Measurements from ENCODE around the gene SLCO1B3. TPM values are rescaled to one million over a fixed set of nuclear protein-coding genes. Genes with fewer than 3 reads are reported as not detected.

The SLCO1B3 gene
- total RNA-seq, 1 donor from 2014 or later, result under 0.01 TPM

- no peak overlapping the region for H3K27ac ChIP-seq (ENCODE audit: low read depth, low read length)
- H3K27me3 ChIP-seq (ENCODE audit: control insufficient read depth in 3 of 3, insufficient read depth in 3 of 3, low read length in 3 of 3), result no peaks in the 10 kb centered on the region
- H3K9me3 ChIP-seq (ENCODE audit: control insufficient read depth in 3 of 3, low read length in 3 of 3), result no peaks in the 10 kb centered on the region
- no peak overlapping the region for H3K9ac ChIP-seq (ENCODE audit: low read depth in 1 of 3, low read length in 3 of 3)
- H3K4me3 ChIP-seq (ENCODE audit: low read length in 3 of 3), result no peak overlapping the region
- H3K36me3 ChIP-seq (ENCODE audit: control insufficient read depth in 3 of 3, insufficient read depth in 3 of 3, low read length in 3 of 3), result no peaks in the 10 kb centered on the region
- no peaks in the 10 kb centered on the region for H3K4me1 ChIP-seq (ENCODE audit: control insufficient read depth in 3 of 3, insufficient read depth in 3 of 3, low read length in 3 of 3)
Measured at GRCh38 chr12:20807192-20808080, 3.1 kb upstream of the SLCO1B3 start.

GRCh38 chr12:20808521-20808920 is 2.0 kb upstream of the SLCO1B3 start:
- Histone ChIP-seq H3K27me3 (ENCODE audit: control insufficient read depth in 3 of 3, insufficient read depth in 3 of 3, low read length in 3 of 3) (no peaks in the 10 kb centered on the region), H3K9ac (ENCODE audit: low read depth in 1 of 3, low read length in 3 of 3) (no peak overlapping the region)

GRCh38 chr12:20815574-20815973 is 5.1 kb downstream of the SLCO1B3 start:
- no peak overlapping the region for H3K9ac ChIP-seq (ENCODE audit: low read depth in 1 of 3, low read length in 3 of 3)
- H3K9me3 ChIP-seq (ENCODE audit: control insufficient read depth in 3 of 3, low read length in 3 of 3), result no peaks in the 10 kb centered on the region
- H3K36me3 ChIP-seq (ENCODE audit: control insufficient read depth in 3 of 3, insufficient read depth in 3 of 3, low read length in 3 of 3), result no peaks in the 10 kb centered on the region
- no peaks in the 10 kb centered on the region for H3K27me3 ChIP-seq (ENCODE audit: control insufficient read depth in 3 of 3, insufficient read depth in 3 of 3, low read length in 3 of 3)
- no peaks in the 10 kb centered on the region for H3K4me1 ChIP-seq (ENCODE audit: control insufficient read depth in 3 of 3, insufficient read depth in 3 of 3, low read length in 3 of 3)
- no peak overlapping the region for H3K4me3 ChIP-seq (ENCODE audit: low read length in 3 of 3)
- H3K27ac ChIP-seq (ENCODE audit: low read depth, low read length), result no peak overlapping the region

More at GRCh38 chr12:20808521-20808920, 2.0 kb upstream of the SLCO1B3 start:
- Histone ChIP-seq H3K9me3 (ENCODE audit: control insufficient read depth in 3 of 3, low read length in 3 of 3) (no peaks in the 10 kb centered on the region), H3K27ac (ENCODE audit: low read depth, low read length) (no peak overlapping the region), H3K4me1 (ENCODE audit: control insufficient read depth in 3 of 3, insufficient read depth in 3 of 3, low read length in 3 of 3) (no peaks in the 10 kb centered on the region), H3K4me3 (ENCODE audit: low read length in 3 of 3) (no peak overlapping the region), H3K36me3 (ENCODE audit: control insufficient read depth in 3 of 3, insufficient read depth in 3 of 3, low read length in 3 of 3) (no peaks in the 10 kb centered on the region)

- no peak overlapping the region for H3K9ac ChIP-seq (ENCODE audit: low read depth in 1 of 3, low read length in 3 of 3)
Measured at GRCh38 chr12:20822415-20822814, 11.9 kb downstream of the SLCO1B3 start.

GRCh38 chr12:20822925-20823324 is 12.4 kb downstream of the SLCO1B3 start:
- Histone ChIP-seq H3K4me3 (ENCODE audit: low read length in 3 of 3) (no peak overlapping the region), H3K27me3 (ENCODE audit: control insufficient read depth in 3 of 3, insufficient read depth in 3 of 3, low read length in 3 of 3) (no peaks in the 10 kb centered on the region), H3K4me1 (ENCODE audit: control insufficient read depth in 3 of 3, insufficient read depth in 3 of 3, low read length in 3 of 3) (no peaks in the 10 kb centered on the region), H3K27ac (ENCODE audit: low read depth, low read length) (no peak overlapping the region), H3K9me3 (ENCODE audit: control insufficient read depth in 3 of 3, low read length in 3 of 3) (no peaks in the 10 kb centered on the region), H3K36me3 (ENCODE audit: control insufficient read depth in 3 of 3, insufficient read depth in 3 of 3, low read length in 3 of 3) (no peaks in the 10 kb centered on the region), H3K9ac (ENCODE audit: low read depth in 1 of 3, low read length in 3 of 3) (no peak overlapping the region)

More at GRCh38 chr12:20822415-20822814, 11.9 kb downstream of the SLCO1B3 start:
- Histone ChIP-seq H3K27ac (ENCODE audit: low read depth, low read length) (no peak overlapping the region), H3K4me1 (ENCODE audit: control insufficient read depth in 3 of 3, insufficient read depth in 3 of 3, low read length in 3 of 3) (no peaks in the 10 kb centered on the region), H3K27me3 (ENCODE audit: control insufficient read depth in 3 of 3, insufficient read depth in 3 of 3, low read length in 3 of 3) (no peaks in the 10 kb centered on the region), H3K36me3 (ENCODE audit: control insufficient read depth in 3 of 3, insufficient read depth in 3 of 3, low read length in 3 of 3) (no peaks in the 10 kb centered on the region), H3K4me3 (ENCODE audit: low read length in 3 of 3) (no peak overlapping the region), H3K9me3 (ENCODE audit: control insufficient read depth in 3 of 3, low read length in 3 of 3) (no peaks in the 10 kb centered on the region)

- Histone ChIP-seq H3K27ac (ENCODE audit: low read depth, low read length) (no peak overlapping the region), H3K27me3 (ENCODE audit: control insufficient read depth in 3 of 3, insufficient read depth in 3 of 3, low read length in 3 of 3) (no peaks in the 10 kb centered on the region), H3K4me3 (ENCODE audit: low read length in 3 of 3) (no peak overlapping the region), H3K4me1 (ENCODE audit: control insufficient read depth in 3 of 3, insufficient read depth in 3 of 3, low read length in 3 of 3) (no peaks in the 10 kb centered on the region), H3K9ac (ENCODE audit: low read depth in 1 of 3, low read length in 3 of 3) (no peak overlapping the region), H3K9me3 (ENCODE audit: control insufficient read depth in 3 of 3, low read length in 3 of 3) (no peaks in the 10 kb centered on the region), H3K36me3 (ENCODE audit: control insufficient read depth in 3 of 3, insufficient read depth in 3 of 3, low read length in 3 of 3) (no peaks in the 10 kb centered on the region)
Measured at GRCh38 chr12:20829919-20830318, 19.4 kb downstream of the SLCO1B3 start.

- H3K27me3 ChIP-seq (ENCODE audit: control insufficient read depth in 3 of 3, insufficient read depth in 3 of 3, low read length in 3 of 3), result no peaks in the 10 kb centered on the region
- H3K4me1 ChIP-seq (ENCODE audit: control insufficient read depth in 3 of 3, insufficient read depth in 3 of 3, low read length in 3 of 3), result no peaks in the 10 kb centered on the region
- H3K9me3 ChIP-seq (ENCODE audit: control insufficient read depth in 3 of 3, low read length in 3 of 3), result no peaks in the 10 kb centered on the region
- H3K4me3 ChIP-seq (ENCODE audit: low read length in 3 of 3), result no peak overlapping the region
- H3K36me3 ChIP-seq (ENCODE audit: control insufficient read depth in 3 of 3, insufficient read depth in 3 of 3, low read length in 3 of 3), result no peaks in the 10 kb centered on the region
- H3K27ac ChIP-seq (ENCODE audit: low read depth, low read length), result no peak overlapping the region
- H3K9ac ChIP-seq (ENCODE audit: low read depth in 1 of 3, low read length in 3 of 3), result no peak overlapping the region
Measured at GRCh38 chr12:20830456-20830855, 20.0 kb downstream of the SLCO1B3 start.

- Histone ChIP-seq H3K27me3 (ENCODE audit: control insufficient read depth in 3 of 3, insufficient read depth in 3 of 3, low read length in 3 of 3) (no peaks in the 10 kb centered on the region), H3K4me1 (ENCODE audit: control insufficient read depth in 3 of 3, insufficient read depth in 3 of 3, low read length in 3 of 3) (no peaks in the 10 kb centered on the region), H3K36me3 (ENCODE audit: control insufficient read depth in 3 of 3, insufficient read depth in 3 of 3, low read length in 3 of 3) (no peaks in the 10 kb centered on the region), H3K9me3 (ENCODE audit: control insufficient read depth in 3 of 3, low read length in 3 of 3) (no peaks in the 10 kb centered on the region), H3K4me3 (ENCODE audit: low read length in 3 of 3) (no peak overlapping the region), H3K9ac (ENCODE audit: low read depth in 1 of 3, low read length in 3 of 3) (no peak overlapping the region), H3K27ac (ENCODE audit: low read depth, low read length) (no peak overlapping the region)
Measured at GRCh38 chr12:20832911-20833310, 22.4 kb downstream of the SLCO1B3 start.

GRCh38 chr12:20852649-20853048 is 42.1 kb downstream of the SLCO1B3 start:
- Histone ChIP-seq H3K27me3 (ENCODE audit: control insufficient read depth in 3 of 3, insufficient read depth in 3 of 3, low read length in 3 of 3) (no peaks in the 10 kb centered on the region), H3K4me1 (ENCODE audit: control insufficient read depth in 3 of 3, insufficient read depth in 3 of 3, low read length in 3 of 3) (no peaks in the 10 kb centered on the region), H3K9ac (ENCODE audit: low read depth in 1 of 3, low read length in 3 of 3) (no peak overlapping the region), H3K27ac (ENCODE audit: low read depth, low read length) (no peak overlapping the region), H3K9me3 (ENCODE audit: control insufficient read depth in 3 of 3, low read length in 3 of 3) (peaks cover 0 to 2% (median 0%) of the 10 kb centered on the region in 3 donors), H3K36me3 (ENCODE audit: control insufficient read depth in 3 of 3, insufficient read depth in 3 of 3, low read length in 3 of 3) (no peaks in the 10 kb centered on the region), H3K4me3 (ENCODE audit: low read length in 3 of 3) (no peak overlapping the region)

GRCh38 chr12:20863056-20863455 is 52.6 kb downstream of the SLCO1B3 start:
- no peaks in the 10 kb centered on the region for H3K27me3 ChIP-seq (ENCODE audit: control insufficient read depth in 3 of 3, insufficient read depth in 3 of 3, low read length in 3 of 3)
- no peak overlapping the region for H3K27ac ChIP-seq (ENCODE audit: low read depth, low read length)
- H3K36me3 ChIP-seq (ENCODE audit: control insufficient read depth in 3 of 3, insufficient read depth in 3 of 3, low read length in 3 of 3), result no peaks in the 10 kb centered on the region
- no peaks in the 10 kb centered on the region for H3K9me3 ChIP-seq (ENCODE audit: control insufficient read depth in 3 of 3, low read length in 3 of 3)
- no peak overlapping the region for H3K4me3 ChIP-seq (ENCODE audit: low read length in 3 of 3)
- H3K4me1 ChIP-seq (ENCODE audit: control insufficient read depth in 3 of 3, insufficient read depth in 3 of 3, low read length in 3 of 3), result no peaks in the 10 kb centered on the region
- H3K9ac ChIP-seq (ENCODE audit: low read depth in 1 of 3, low read length in 3 of 3), result no peak overlapping the region

Data from skeletal muscle tissue (tissue), 4 donors.